Tibial nerve (tissue), 4 donors: Measurements from ENCODE around the gene PNCK. TPM values are rescaled to one million over a fixed set of nuclear protein-coding genes. Genes with fewer than 3 reads are reported as not detected.
A peak's percentile ranks its signal among the peaks of the same experiment; 100 is the strongest.

Experiments
- DNase-seq, 2 donors: peaks; one replicate each; pipeline ENCODE4 v3.0.0-alpha.2; 2019; ENCODE audit warnings: low spot score in 2 of 2
- H3K27ac ChIP-seq, 4 donors: fragments of 200-600 bp; sonication (generic) in 3 of 4; one replicate each; pipeline ENCODE4 v1.5.1; 2017 to 2019; ENCODE audit warnings: mild to moderate bottlenecking in 1 of 4
- H3K27me3 ChIP-seq, 2 donors: fragments of 200-600 bp; sonication (generic) in 1 of 2; one replicate each; pipeline versions ENCODE4 v1.5.1 to v1.6.0; 2017 to 2019
- H3K36me3 ChIP-seq, 3 donors: fragments of 200-600 bp; sonication (generic); one replicate each; pipeline ENCODE4 v1.5.1; 2018 to 2019
- H3K4me1 ChIP-seq, 4 donors: fragments of 200-600 bp; sonication (generic) in 3 of 4; one replicate each; pipeline ENCODE4 v1.5.1; 2017 to 2019
- H3K4me3 ChIP-seq, 4 donors: fragments of 200-600 bp; sonication (generic) in 3 of 4; one replicate each; pipeline ENCODE4 v1.5.1; 2017 to 2019; ENCODE audit warnings: mild to moderate bottlenecking in 1 of 4, moderate library complexity in 1 of 4
- H3K9me3 ChIP-seq, 4 donors: fragments of 200-600 bp; sonication (generic) in 3 of 4; one replicate each; pipeline ENCODE4 v1.5.1; 2017 to 2019
- CTCF ChIP-seq, 5 experiments: fragments of 200-600 bp in 3 of 5; fragments of 450-650 bp in 2 of 5; sonication (generic) in 3 of 5; IDR thresholded peaks; one replicate each; pipeline ENCODE4 v1.5.1; 2016 to 2019; ENCODE audit warnings: antibody characterized with exemption in 5 of 5, mild to moderate bottlenecking in 3 of 5, moderate library complexity in 2 of 5
- EP300 ChIP-seq, 2 donors: sonication (generic); formaldehyde crosslinking; IDR thresholded peaks; one replicate each; pipeline ENCODE4 v1.6.1; 2017; ENCODE audit warnings: antibody characterized with exemption in 2 of 2, mild to moderate bottlenecking in 1 of 2
- POLR2A ChIP-seq, 2 donors: fragments of 450-650 bp; IDR thresholded peaks; one replicate each; pipeline ENCODE4 v1.6.1; 2017; ENCODE audit warnings: antibody characterized with exemption in 2 of 2, mild to moderate bottlenecking in 2 of 2, moderate library complexity in 2 of 2
- WGBS, 2 donors: methylation state at CpG; one replicate each; pipeline ENCODE4 v1.1.5; 2018; 5-methylcytosine and 5-hydroxymethylcytosine counted together
- total RNA-seq, 4 donors: library from RNA; depleted of rRNA; stranded (reverse); fragments of >200 nt; gene quantifications; one replicate each; pipeline ENCODE4 v1.1.0, GENCODE V29; 2016

The PNCK gene
- total RNA-seq, 4 donors from 2014 or later, result 0.63 to 4.5 (median 3.6) TPM; not detected in 1

- no peak overlapping the region for H3K27ac ChIP-seq
- 90 to 95% methylated on average over 11 to 20 of the region's 27 CpGs for WGBS, 2 donors
- H3K36me3 ChIP-seq, result no peaks in the 10 kb centered on the region
- H3K4me3 ChIP-seq, result no peak overlapping the region
- DNase-seq, result no peak
- peaks cover 0 to 58% of the 10 kb centered on the region in 2 donors for H3K27me3 ChIP-seq
- no peaks in the 10 kb centered on the region for H3K4me1 ChIP-seq
- no peak for TF ChIP-seq CTCF (IDR thresholded peaks at IDR 0.05)
- no peak for TF ChIP-seq EP300 (IDR thresholded peaks at IDR 0.05)
- H3K9me3 ChIP-seq, result no peaks in the 10 kb centered on the region
These were observed 1.8 kb downstream of the PNCK start for GRCh38 chrX:153671589-153672530.

GRCh38 chrX:153670748-153671588, 2.6 kb downstream of the PNCK start:
- TF ChIP-seq EP300 (IDR thresholded peaks at IDR 0.05) (no peak), POLR2A (IDR thresholded peaks at IDR 0.05) (no peak), CTCF (IDR thresholded peaks at IDR 0.05) (no peak)
- H3K9me3 ChIP-seq, result no peaks in the 10 kb centered on the region
- no peaks in the 10 kb centered on the region for H3K36me3 ChIP-seq
- no peak overlapping the region for H3K27ac ChIP-seq
- H3K27me3 ChIP-seq, result peaks cover 0 to 63% of the 10 kb centered on the region in 2 donors
- H3K4me3 ChIP-seq, result no peak overlapping the region
- no peak for DNase-seq
- H3K4me1 ChIP-seq, result no peaks in the 10 kb centered on the region
- 75 to 89% methylated on average over 2 to 14 of the region's 23 CpGs for WGBS, 2 donors

- no peak overlapping the region for H3K4me3 ChIP-seq
- H3K27ac ChIP-seq, result no peak overlapping the region
- DNase-seq, result no peak
- WGBS, 2 donors, result 75 to 82% methylated on average over 5 to 20 of the region's 23 CpGs
- TF ChIP-seq EP300 (IDR thresholded peaks at IDR 0.05), result no peak
- no peak for TF ChIP-seq POLR2A (IDR thresholded peaks at IDR 0.05)
- TF ChIP-seq CTCF (IDR thresholded peaks at IDR 0.05), result no peak
- H3K36me3 ChIP-seq, result no peaks in the 10 kb centered on the region
- H3K27me3 ChIP-seq, result peaks cover 0 to 56% of the 10 kb centered on the region in 2 donors
- H3K9me3 ChIP-seq, result no peaks in the 10 kb centered on the region
- H3K4me1 ChIP-seq, result no peaks in the 10 kb centered on the region
These were observed 3.5 kb downstream of the PNCK start for GRCh38 chrX:153669901-153670731.

GRCh38 chrX:153669174-153669890, 4.3 kb downstream of the PNCK start:
- no peaks in the 10 kb centered on the region for H3K4me1 ChIP-seq
- no peak overlapping the region for H3K27ac ChIP-seq
- no peak overlapping the region for H3K4me3 ChIP-seq
- WGBS, 2 donors, result 61 to 80% methylated on average over 4 to 16 of the region's 17 CpGs
- no peak for TF ChIP-seq POLR2A (IDR thresholded peaks at IDR 0.05)
- peak; percentile 60 to 68 (median 64) for TF ChIP-seq CTCF (IDR thresholded peaks at IDR 0.05)
- no peak for TF ChIP-seq EP300 (IDR thresholded peaks at IDR 0.05)
- no peak for DNase-seq
- no peaks in the 10 kb centered on the region for H3K9me3 ChIP-seq
- H3K27me3 ChIP-seq, result peaks cover 0 to 50% of the 10 kb centered on the region in 2 donors
- no peaks in the 10 kb centered on the region for H3K36me3 ChIP-seq
